Hepatocyte (in vitro differentiated cells): ENCODE data around the gene RALA. TPM values are rescaled to one million over a fixed set of nuclear protein-coding genes. Genes with fewer than 3 reads are reported as not detected.

Experiments
- DNase-seq: peaks from one replicate; pipeline ENCODE4 v3.0.0-alpha.2; 2016; ENCODE audit warnings: low spot score
- H2AFZ ChIP-seq: fragments of 200-600 bp; sonication (generic); 2 replicates; pipeline ENCODE4 v1.6.0; 2016; ENCODE audit warnings: antibody characterized with exemption, mild to moderate bottlenecking
- H3K27ac ChIP-seq: fragments of 200-600 bp; sonication (generic); 2 replicates; pipeline ENCODE4 v1.5.1; 2016; ENCODE audit warnings: mild to moderate bottlenecking
- H3K27me3 ChIP-seq: fragments of 200-600 bp; sonication (generic); 2 replicates; pipeline ENCODE4 v1.6.1; 2016
- H3K36me3 ChIP-seq: fragments of 200-600 bp; sonication (generic); replicated peaks from 2 replicates; pipeline ENCODE4 v1.5.1; 2016; ENCODE audit warnings: low read depth; ENCODE audit not compliant: insufficient read depth
- H3K4me1 ChIP-seq: fragments of 200-600 bp; sonication (generic); 2 replicates; pipeline ENCODE4 v1.5.1; 2016; ENCODE audit warnings: mild to moderate bottlenecking, moderate library complexity; ENCODE audit not compliant: insufficient read depth
- H3K4me2 ChIP-seq: fragments of 200-600 bp; sonication (generic); 2 replicates; pipeline ENCODE4 v1.6.0; 2016
- H3K4me3 ChIP-seq: fragments of 200-600 bp; sonication (generic); 2 replicates; pipeline ENCODE4 v1.5.1; 2016; ENCODE audit warnings: mild to moderate bottlenecking
- H3K79me2 ChIP-seq: fragments of 200-600 bp; sonication (generic); 2 replicates; pipeline ENCODE4 v1.6.0; 2017; ENCODE audit warnings: mild to moderate bottlenecking
- H3K9me2 ChIP-seq: fragments of 200-600 bp; sonication (generic); replicated peaks from 2 replicates; pipeline ENCODE4 v1.6.0; 2017; ENCODE audit warnings: mild to moderate bottlenecking; ENCODE audit not compliant: insufficient read depth
- H3K9me3 ChIP-seq: fragments of 200-600 bp; sonication (generic); 2 replicates; pipeline ENCODE4 v1.5.1; 2016; ENCODE audit warnings: low read depth, mild to moderate bottlenecking
- H4K20me1 ChIP-seq: fragments of 200-600 bp; sonication (generic); 2 replicates; pipeline ENCODE4 v1.6.0; 2016; ENCODE audit warnings: mild to moderate bottlenecking; ENCODE audit not compliant: insufficient read depth, poor library complexity, severe bottlenecking
- EZH2 ChIP-seq: fragments of 200-600 bp; sonication (generic); IDR thresholded peaks from 2 replicates; pipeline ENCODE4 v1.6.1; 2016; ENCODE audit warnings: antibody characterized with exemption, mild to moderate bottlenecking, borderline replicate concordance
- EZH2phosphoT487 ChIP-seq: fragments of 200-600 bp; sonication (generic); IDR thresholded peaks from one replicate; pipeline ENCODE4 v1.6.1; 2018; ENCODE audit warnings: antibody characterized with exemption, mild to moderate bottlenecking, low read depth, moderate library complexity; ENCODE audit not compliant: unreplicated experiment, severe bottlenecking
- WGBS: methylation state at CpG from one replicate; pipeline ENCODE4 v1.1.6; 2016; ENCODE audit warnings: low lambda C conversion rate; ENCODE audit errors: missing lambda C conversion rate; 5-methylcytosine and 5-hydroxymethylcytosine counted together
- polyA plus RNA-seq: library from polyadenylated mRNA; unstranded; fragments of >200 nt; fragmentation: Nextera tagmentation; extraction: Ambion mirVana; gene quantifications from 2 replicates; pipeline ENCODE4 v1.2.1, GENCODE V29; 2016
- total RNA-seq: library from RNA; depleted of rRNA; stranded (reverse); fragments of >200 nt; gene quantifications from 2 replicates; pipeline ENCODE4 v1.2.3, GENCODE V29; 2014
- TF ChIP-seq, protein P1 (sequence below): fragments of 200-600 bp; sonication (generic); IDR thresholded peaks from 2 replicates; pipeline ENCODE4 v1.5.1; 2016; ENCODE audit warnings: antibody characterized with exemption, mild to moderate bottlenecking; ENCODE audit not compliant: poor library complexity

RALA gene
- total and polyA plus RNA-seq, 2 experiments from 2014 or later, result 25.5 to 42.8 TPM

DNA sequence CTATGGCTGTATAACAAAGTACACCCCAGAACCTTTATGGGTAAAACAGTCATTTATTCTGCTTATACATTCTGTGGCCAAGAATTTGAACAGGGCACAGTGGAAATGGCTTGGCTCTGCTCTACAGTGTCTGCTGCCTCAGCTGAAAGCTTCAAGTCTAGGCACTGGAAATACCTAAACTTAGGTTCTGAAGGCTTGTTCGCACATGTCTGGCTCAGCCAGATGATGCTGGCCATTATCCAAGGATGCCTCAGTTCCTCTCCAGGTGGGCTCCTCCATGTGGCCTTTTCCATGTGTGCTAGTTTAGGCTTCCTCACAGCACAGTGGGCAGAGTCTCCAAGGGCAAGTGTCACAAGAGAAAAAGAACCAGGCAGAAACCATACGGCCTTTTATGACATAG, 76.8 kb downstream of the RALA start:
- DNase-seq, result no peak
- Histone ChIP-seq H3K27me3 (no peaks in the 10 kb centered on the region), H3K4me1 (no peaks in the 10 kb centered on the region), H4K20me1 (no peaks in the 10 kb centered on the region), H3K27ac (no peak overlapping the region), H3K4me3 (no peak overlapping the region), H3K9me3 (no peaks in the 10 kb centered on the region), H3K79me2 (no peaks in the 10 kb centered on the region), H3K4me2 (no peak overlapping the region), H3K36me3 (peaks cover 12% of the 10 kb centered on the region), H3K9me2 (no peaks in the 10 kb centered on the region), H2AFZ (no peak overlapping the region)
- no peak for TF ChIP-seq EZH2phosphoT487
- no peak for TF ChIP-seq EZH2
- TF ChIP-seq, protein P1, sequence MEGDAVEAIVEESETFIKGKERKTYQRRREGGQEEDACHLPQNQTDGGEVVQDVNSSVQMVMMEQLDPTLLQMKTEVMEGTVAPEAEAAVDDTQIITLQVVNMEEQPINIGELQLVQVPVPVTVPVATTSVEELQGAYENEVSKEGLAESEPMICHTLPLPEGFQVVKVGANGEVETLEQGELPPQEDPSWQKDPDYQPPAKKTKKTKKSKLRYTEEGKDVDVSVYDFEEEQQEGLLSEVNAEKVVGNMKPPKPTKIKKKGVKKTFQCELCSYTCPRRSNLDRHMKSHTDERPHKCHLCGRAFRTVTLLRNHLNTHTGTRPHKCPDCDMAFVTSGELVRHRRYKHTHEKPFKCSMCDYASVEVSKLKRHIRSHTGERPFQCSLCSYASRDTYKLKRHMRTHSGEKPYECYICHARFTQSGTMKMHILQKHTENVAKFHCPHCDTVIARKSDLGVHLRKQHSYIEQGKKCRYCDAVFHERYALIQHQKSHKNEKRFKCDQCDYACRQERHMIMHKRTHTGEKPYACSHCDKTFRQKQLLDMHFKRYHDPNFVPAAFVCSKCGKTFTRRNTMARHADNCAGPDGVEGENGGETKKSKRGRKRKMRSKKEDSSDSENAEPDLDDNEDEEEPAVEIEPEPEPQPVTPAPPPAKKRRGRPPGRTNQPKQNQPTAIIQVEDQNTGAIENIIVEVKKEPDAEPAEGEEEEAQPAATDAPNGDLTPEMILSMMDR, result no peak
- WGBS, result 95% methylated on average over 2 of the region's 2 CpGs

DNA sequence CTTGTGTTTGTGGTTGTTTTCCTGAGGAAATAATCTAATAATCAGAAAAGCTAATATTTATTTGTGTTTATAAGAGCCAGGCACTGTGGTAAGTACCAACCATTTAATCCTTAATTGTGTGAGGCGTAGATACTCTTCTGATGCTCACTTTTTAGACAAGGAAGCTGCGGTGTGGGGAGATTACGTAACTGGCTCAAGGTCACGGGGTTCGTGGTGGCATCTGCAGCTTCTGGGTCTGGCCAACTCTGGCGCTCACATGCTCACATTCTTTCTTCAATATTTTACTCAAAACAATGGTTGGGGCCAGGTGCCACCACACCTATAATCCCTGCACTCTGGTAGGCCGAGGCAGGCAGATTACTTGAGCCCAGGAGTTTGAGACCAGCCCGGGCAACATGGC, 77.6 kb downstream of the RALA start:
- no peak for DNase-seq
- Histone ChIP-seq H3K4me2 (no peak overlapping the region), H4K20me1 (no peaks in the 10 kb centered on the region), H3K36me3 (peaks cover 12% of the 10 kb centered on the region), H3K9me2 (no peaks in the 10 kb centered on the region), H3K9me3 (no peaks in the 10 kb centered on the region), H3K4me3 (no peak overlapping the region), H3K27ac (no peak overlapping the region), H2AFZ (no peak overlapping the region), H3K79me2 (no peaks in the 10 kb centered on the region), H3K4me1 (no peaks in the 10 kb centered on the region), H3K27me3 (no peaks in the 10 kb centered on the region)
- TF ChIP-seq EZH2 (no peak), EZH2phosphoT487 (no peak)
- TF ChIP-seq, protein P1, result no peak
- WGBS, result 98% methylated on average over 8 of the region's 8 CpGs

DNA sequence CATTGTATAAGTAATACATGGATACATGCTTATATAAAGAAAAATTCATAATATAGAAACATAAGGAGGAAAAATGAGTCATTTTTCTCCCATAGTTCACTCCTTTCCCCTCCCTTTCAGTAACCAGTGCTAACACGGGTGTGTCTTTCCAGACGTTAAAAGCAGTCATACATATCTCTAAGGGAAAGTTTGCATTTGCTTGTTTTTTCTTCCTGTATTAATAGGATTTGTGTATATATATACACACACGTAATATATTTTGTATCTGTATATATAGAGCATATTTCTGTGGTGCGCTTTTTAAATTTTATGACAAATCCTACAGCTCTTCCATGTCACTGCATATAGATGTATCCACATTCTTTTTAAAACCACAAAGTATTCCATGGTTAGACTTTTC, 78.8 kb downstream of the RALA start:
- Histone ChIP-seq H4K20me1 (no peaks in the 10 kb centered on the region), H3K4me3 (no peak overlapping the region), H3K4me1 (no peaks in the 10 kb centered on the region), H3K27me3 (no peaks in the 10 kb centered on the region), H3K9me3 (no peaks in the 10 kb centered on the region), H3K9me2 (no peaks in the 10 kb centered on the region), H3K4me2 (no peak overlapping the region), H3K27ac (no peak overlapping the region), H3K79me2 (no peaks in the 10 kb centered on the region), H3K36me3 (peaks cover 3% of the 10 kb centered on the region), H2AFZ (no peak overlapping the region)
- 72% methylated on average over 4 of the region's 4 CpGs for WGBS
- DNase-seq, result no peak
- TF ChIP-seq, protein P1, result no peak
- TF ChIP-seq EZH2phosphoT487 (no peak), EZH2 (no peak)

DNA sequence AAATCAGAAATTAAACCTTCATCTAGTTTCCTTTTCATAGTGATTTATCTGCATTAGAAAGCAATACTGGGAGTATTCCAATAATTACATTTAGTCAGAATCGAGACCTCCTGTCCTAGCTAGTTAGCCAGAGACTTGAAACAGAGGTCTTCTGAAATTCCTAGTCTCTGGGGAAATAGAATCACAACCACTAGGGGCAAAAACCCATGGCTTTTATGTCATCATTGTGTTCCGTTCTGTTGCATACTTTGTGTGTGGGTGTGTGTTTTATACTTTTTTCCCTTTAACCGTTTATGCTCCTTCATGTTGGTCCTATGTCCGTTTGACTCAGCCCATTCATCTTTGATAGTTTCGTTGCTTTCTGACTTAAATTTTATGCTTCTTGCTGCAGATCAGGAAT, 79.8 kb downstream of the RALA start:
- Histone ChIP-seq H3K9me3 (no peaks in the 10 kb centered on the region), H3K79me2 (no peaks in the 10 kb centered on the region), H3K4me3 (no peak overlapping the region), H3K36me3 (peaks cover 3% of the 10 kb centered on the region), H3K27me3 (no peaks in the 10 kb centered on the region), H3K4me2 (no peak overlapping the region), H3K4me1 (no peaks in the 10 kb centered on the region), H2AFZ (no peak overlapping the region), H3K27ac (no peak overlapping the region), H4K20me1 (no peaks in the 10 kb centered on the region), H3K9me2 (no peaks in the 10 kb centered on the region)
- no peak for TF ChIP-seq EZH2
- TF ChIP-seq, protein P1, result no peak
- no peak for TF ChIP-seq EZH2phosphoT487
- WGBS, result 87% methylated on average over 5 of the region's 5 CpGs
- no peak for DNase-seq
